GM12878 (cell line): ENCODE measurements around the gene GPRIN2. TPM values are rescaled to one million over a fixed set of nuclear protein-coding genes. Genes with fewer than 3 reads are reported as not detected.

Experiments
- ATAC-seq: fragments of 200-7000 bp; cut with Tn5 transposase; 3 replicates; pipeline ENCODE4 v1.9.1; 2020; ENCODE audit warnings: mild to moderate bottlenecking, moderate library complexity
- BruUV-seq: library from RNA; stranded (reverse); fragments of 400-500 nt; replicated peaks from 2 replicates; lab custom pipeline; 2021; lab: Mats Ljungman, UMichigan
- CTCF ChIA-PET: fragments of 300-600 bp; sonication (Branson Sonifier 250); formaldehyde crosslinking; extraction: SDS; loops from one replicate; lab custom pipeline; 2021; ENCODE audit warnings: inconsistent platforms; lab: Yijun Ruan, JAX
- POLR2A ChIA-PET: fragments of 350-600 bp; formaldehyde crosslinking; extraction: SDS; loops from one replicate; lab custom pipeline; 2021; ENCODE audit warnings: inconsistent platforms; lab: Charles Lee
- RAD21 ChIA-PET: fragments of 300-600 bp; sonication (Branson Sonifier 250); formaldehyde crosslinking; loops from one replicate; lab custom pipeline; 2023; ENCODE audit warnings: antibody characterized with exemption; ENCODE audit not compliant: unreplicated experiment; lab: Charles Lee
- SMC1A ChIA-PET: fragments of 300-600 bp; sonication (Branson Sonifier 250); formaldehyde crosslinking; loops from one replicate; lab custom pipeline; 2023; ENCODE audit not compliant: unreplicated experiment, uncharacterized antibody; lab: Charles Lee
- DNase-seq: peaks from one replicate; pipeline ENCODE4 v3.0.0-alpha.2; 2011; ENCODE audit warnings: low read depth, low spot score
- FAIRE-seq: peaks from 3 replicates; lab custom pipeline; 2011; peaks lifted over from hg19 to GRCh38; lab: Jason Lieb, UNC
- H2AFZ ChIP-seq: 2 replicates; pipeline ENCODE4 v1.6.0; 2011; ENCODE audit warnings: low read depth, low read length, control low read depth; ENCODE audit not compliant: control insufficient read depth
- H3K27ac ChIP-seq: 2 replicates; pipeline ENCODE4 v1.5.1; 2011; ENCODE audit warnings: control low read depth; ENCODE audit not compliant: control insufficient read depth, insufficient read depth
- H3K27me3 ChIP-seq, 2 experiments: replicated peaks in 1 of 2; 2 replicates each; pipeline versions ENCODE4 v1.6.0 to v1.6.1; 2011; ENCODE audit warnings: low read length in 1 of 2; ENCODE audit not compliant: control insufficient read depth in 2 of 2, insufficient read depth in 2 of 2
- H3K36me3 ChIP-seq, 2 experiments: 2 replicates each; pipeline ENCODE4 v1.5.1; 2011; ENCODE audit warnings: low read length in 1 of 2; ENCODE audit not compliant: control insufficient read depth in 2 of 2, insufficient read depth in 2 of 2
- H3K4me1 ChIP-seq: 2 replicates; pipeline ENCODE4 v1.6.1; 2011; ENCODE audit warnings: mild to moderate bottlenecking, low read length, moderate library complexity, mixed read lengths; ENCODE audit not compliant: control insufficient read depth, insufficient read depth
- H3K4me2 ChIP-seq: 2 replicates; pipeline ENCODE4 v1.6.0; 2011; ENCODE audit warnings: control low read depth; ENCODE audit not compliant: control insufficient read depth, insufficient read depth
- H3K4me3 ChIP-seq: fragments of 200-600 bp; sonication (generic); 2 replicates; pipeline ENCODE4 v1.5.1; 2016
- H3K79me2 ChIP-seq: 2 replicates; pipeline ENCODE4 v1.6.0; 2011; ENCODE audit warnings: low read length; ENCODE audit not compliant: control insufficient read depth, insufficient read depth
- H3K9ac ChIP-seq: 2 replicates; pipeline ENCODE4 v1.8.0; 2011; ENCODE audit warnings: low read length, control low read depth, mixed read lengths; ENCODE audit not compliant: control insufficient read depth, insufficient read depth
- H3K9me3 ChIP-seq: replicated peaks from 3 replicates; pipeline ENCODE4 v1.5.1; 2011; ENCODE audit warnings: mild to moderate bottlenecking, low read length; ENCODE audit not compliant: control insufficient read depth, insufficient read depth
- H4K20me1 ChIP-seq: 2 replicates; pipeline ENCODE4 v1.6.0; 2011; ENCODE audit not compliant: control insufficient read depth, insufficient read depth
- CREB1 ChIP-seq: IDR thresholded peaks from 2 replicates; pipeline ENCODE4 v1.6.1; 2012; ENCODE audit warnings: low read depth, mild to moderate bottlenecking, inconsistent platforms
- FOXK2 ChIP-seq: fragments of 450-650 bp; IDR thresholded peaks from 2 replicates; pipeline ENCODE4 v1.6.1; 2017; ENCODE audit warnings: mild to moderate bottlenecking, moderate library complexity
- JUND ChIP-seq: IDR thresholded peaks from 2 replicates; pipeline ENCODE4 v1.6.1; 2012; ENCODE audit warnings: low read depth, mild to moderate bottlenecking, low read length, improper control_type of control experiment, moderate library complexity
- NR2F1 ChIP-seq: fragments of 450-650 bp; conservative IDR thresholded peaks from 2 replicates; pipeline ENCODE4 v1.6.1; 2017; ENCODE audit warnings: mild to moderate bottlenecking
- SIN3A ChIP-seq: IDR thresholded peaks from 2 replicates; pipeline ENCODE4 v1.6.1; 2012; ENCODE audit warnings: low read depth, low read length, improper control_type of control experiment
- SREBF2 ChIP-seq: IDR thresholded peaks from 2 replicates; pipeline ENCODE4 v1.6.1; 2012; ENCODE audit warnings: mild to moderate bottlenecking, low read length
- TCF7 ChIP-seq: IDR thresholded peaks from 2 replicates; pipeline ENCODE4 v1.6.1; 2014; ENCODE audit warnings: antibody characterized with exemption, borderline replicate concordance
- USF2 ChIP-seq: IDR thresholded peaks from 2 replicates; pipeline ENCODE4 v1.6.1; 2011; ENCODE audit warnings: low read depth, low read length, improper control_type of control experiment, borderline replicate concordance
- ZNF217 ChIP-seq: fragments of 450-650 bp; IDR thresholded peaks from 2 replicates; pipeline ENCODE4 v1.6.1; 2017; ENCODE audit warnings: antibody characterized with exemption, mild to moderate bottlenecking
- WGBS: methylation state at CpG from one replicate; pipeline ENCODE4 v1.1.6; 2016; ENCODE audit warnings: low lambda C conversion rate; ENCODE audit not compliant: insufficient replicate concordance, insufficient coverage; ENCODE audit errors: missing lambda C conversion rate; 5-methylcytosine and 5-hydroxymethylcytosine counted together
- in situ Hi-C: fragments of 300-500 bp; cut with MboI; formaldehyde crosslinking; loops from 9 replicates; pipeline ENCODE4 v1.14.3; 2018; ENCODE audit warnings: mixed read lengths
- intact Hi-C: fragments of 100-400 bp; cut with micrococcal nuclease; formaldehyde crosslinking; loops from one replicate; pipeline ENCODE4 v1.14.2; 2022; ENCODE audit not compliant: unreplicated experiment
- polyA plus RNA-seq, 11 experiments: library from polyadenylated mRNA; depleted of rRNA in 4 of 11; unstranded in 6 of 11; stranded (reverse) in 5 of 11; fragments of >200 nt; fragmentation: Nextera tagmentation in 4 of 11; fragmentation: Illumina TruSeq in 1 of 11; extraction: Ambion mirVana in 4 of 11; extraction: Trizol in 1 of 11; gene quantifications; 1 replicate in 1 of 11; 2 replicates in 10 of 11; pipeline versions ENCODE4 v1.2.1 to v1.2.3, GENCODE V29; 2011 to 2016; ENCODE audit warnings: inconsistent platforms in 2 of 11, missing spikeins in 2 of 11, low read depth in 1 of 11
- total RNA-seq, 4 experiments: library from RNA; depleted of rRNA in 3 of 4; stranded (reverse); fragments of >200 nt in 3 of 4; fragmentation: Illumina TruSeq in 1 of 4; extraction: Trizol in 1 of 4; gene quantifications; 2 replicates each; pipeline versions ENCODE4 v1.2.1 to v1.2.3, GENCODE V29; 2013 to 2021
- TF ChIP-seq, protein P1 (sequence below): fragments of 450-650 bp; IDR thresholded peaks from 2 replicates; pipeline ENCODE4 v1.6.1; 2018; ENCODE audit warnings: borderline replicate concordance, mild to moderate bottlenecking; ENCODE audit not compliant: partially characterized antibody

The GPRIN2 gene
- total and polyA plus RNA-seq, 10 of the 15 experiments (the other 5 are each of a cell fraction or from before 2014, with no cell fraction given), result 0.13 TPM; not detected in 9

GRCh38 chr10:46527241-46527811 is 29.1 kb downstream of the GPRIN2 start (continued):
- no peak for TF ChIP-seq ZNF217
- no peak for TF ChIP-seq CREB1
- no peak for TF ChIP-seq SREBF2
- no peak for TF ChIP-seq USF2
- no peak for TF ChIP-seq JUND
- no peak for TF ChIP-seq TCF7
- no peak for TF ChIP-seq SIN3A
- TF ChIP-seq NR2F1, result no peak
- no peak for TF ChIP-seq FOXK2

GRCh38 chr10:46526682-46527038 is 29.8 kb downstream of the GPRIN2 start:
- Histone ChIP-seq H3K27ac (no peak overlapping the region), H3K4me1 (no peaks in the 10 kb centered on the region), H3K79me2 (no peaks in the 10 kb centered on the region), H2AFZ (no peak overlapping the region), H4K20me1 (no peaks in the 10 kb centered on the region), H3K4me2 (no peak overlapping the region), H3K36me3 (no peaks in the 10 kb centered on the region), H3K4me3 (no peak overlapping the region), H3K27me3 (no peaks in the 10 kb centered on the region), H3K9me3 (no peaks in the 10 kb centered on the region), H3K9ac (no peak overlapping the region)
- ChIA-PET POLR2A (no interaction called here), SMC1A (no interaction called here), RAD21 (no interaction called here), CTCF (no interaction called here)
- in situ Hi-C loops (no loop called here), intact Hi-C loops (loop anchor here (10.0 kb wide), 1 partner anchor 302 kb away; no protein-coding TSS in a partner anchor)
- 39% methylated on average over 7 of the region's 7 CpGs for WGBS
- 0 out of 2 replicates have a peak, but pooled peaks have one; percentile 14 for TF ChIP-seq NR2F1
- TF ChIP-seq, protein P1, sequence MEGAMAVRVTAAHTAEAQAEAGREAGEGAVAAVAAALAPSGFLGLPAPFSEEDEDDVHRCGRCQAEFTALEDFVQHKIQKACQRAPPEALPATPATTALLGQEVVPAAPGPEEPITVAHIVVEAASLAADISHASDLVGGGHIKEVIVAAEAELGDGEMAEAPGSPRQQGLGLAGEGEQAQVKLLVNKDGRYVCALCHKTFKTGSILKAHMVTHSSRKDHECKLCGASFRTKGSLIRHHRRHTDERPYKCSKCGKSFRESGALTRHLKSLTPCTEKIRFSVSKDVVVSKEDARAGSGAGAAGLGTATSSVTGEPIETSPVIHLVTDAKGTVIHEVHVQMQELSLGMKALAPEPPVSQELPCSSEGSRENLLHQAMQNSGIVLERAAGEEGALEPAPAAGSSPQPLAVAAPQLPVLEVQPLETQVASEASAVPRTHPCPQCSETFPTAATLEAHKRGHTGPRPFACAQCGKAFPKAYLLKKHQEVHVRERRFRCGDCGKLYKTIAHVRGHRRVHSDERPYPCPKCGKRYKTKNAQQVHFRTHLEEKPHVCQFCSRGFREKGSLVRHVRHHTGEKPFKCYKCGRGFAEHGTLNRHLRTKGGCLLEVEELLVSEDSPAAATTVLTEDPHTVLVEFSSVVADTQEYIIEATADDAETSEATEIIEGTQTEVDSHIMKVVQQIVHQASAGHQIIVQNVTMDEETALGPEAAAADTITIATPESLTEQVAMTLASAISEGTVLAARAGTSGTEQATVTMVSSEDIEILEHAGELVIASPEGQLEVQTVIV, result no peak
- no TSS peak for BruUV-seq
- DNase-seq, result no peak
- ATAC-seq, result no peak
- FAIRE-seq, result no peak
